NK-92 (cell line): ENCODE data around the gene LSMEM2.

Experiments used
- DNase-seq: peaks from one replicate; lab custom pipeline; 2025; ENCODE audit not compliant: unreplicated experiment; lab: John Stamatoyannopoulos, UW

Gene LSMEM2

GRCh38 chr3:50337175-50337861, 58.4 kb downstream of the LSMEM2 start:
- DNase-seq, result peak; percentile 77
